Measurements from ENCODE around the gene TTC19.

DNA sequence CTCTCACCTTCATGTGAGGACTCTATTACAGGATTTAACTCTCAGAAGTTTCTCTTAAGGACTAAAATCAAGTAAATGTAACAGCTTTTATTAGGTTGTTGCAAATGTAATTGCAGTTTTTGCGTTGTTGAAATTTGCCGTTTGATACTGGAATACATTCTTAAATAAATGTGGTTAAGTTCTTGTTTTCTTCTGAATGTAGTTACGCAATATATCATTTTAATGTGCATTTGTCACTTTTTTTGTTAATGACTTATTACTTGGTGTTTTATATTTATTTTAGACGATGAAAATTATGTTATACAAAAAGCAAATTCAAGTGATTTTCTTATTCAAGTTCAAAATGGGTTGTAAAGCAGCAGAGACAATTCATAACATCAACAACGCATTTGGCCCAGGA is 76.3 kb downstream of the TTC19 start:
- TF ChIP-seq POLR2A (IDR thresholded peaks at IDR 0.05) = no peak
- TF ChIP-seq, protein P1, sequence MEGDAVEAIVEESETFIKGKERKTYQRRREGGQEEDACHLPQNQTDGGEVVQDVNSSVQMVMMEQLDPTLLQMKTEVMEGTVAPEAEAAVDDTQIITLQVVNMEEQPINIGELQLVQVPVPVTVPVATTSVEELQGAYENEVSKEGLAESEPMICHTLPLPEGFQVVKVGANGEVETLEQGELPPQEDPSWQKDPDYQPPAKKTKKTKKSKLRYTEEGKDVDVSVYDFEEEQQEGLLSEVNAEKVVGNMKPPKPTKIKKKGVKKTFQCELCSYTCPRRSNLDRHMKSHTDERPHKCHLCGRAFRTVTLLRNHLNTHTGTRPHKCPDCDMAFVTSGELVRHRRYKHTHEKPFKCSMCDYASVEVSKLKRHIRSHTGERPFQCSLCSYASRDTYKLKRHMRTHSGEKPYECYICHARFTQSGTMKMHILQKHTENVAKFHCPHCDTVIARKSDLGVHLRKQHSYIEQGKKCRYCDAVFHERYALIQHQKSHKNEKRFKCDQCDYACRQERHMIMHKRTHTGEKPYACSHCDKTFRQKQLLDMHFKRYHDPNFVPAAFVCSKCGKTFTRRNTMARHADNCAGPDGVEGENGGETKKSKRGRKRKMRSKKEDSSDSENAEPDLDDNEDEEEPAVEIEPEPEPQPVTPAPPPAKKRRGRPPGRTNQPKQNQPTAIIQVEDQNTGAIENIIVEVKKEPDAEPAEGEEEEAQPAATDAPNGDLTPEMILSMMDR (IDR thresholded peaks at IDR 0.05) = no peak
